Stomach (tissue), 9 donors: ENCODE data around the gene EDA. TPM values are rescaled to one million over a fixed set of nuclear protein-coding genes. Genes with fewer than 3 reads are reported as not detected.

ENCODE experiments used
- DNase-seq, 2 donors: peaks; one replicate each; pipeline versions ENCODE4 v3.0.0 to v3.0.0-alpha.2; 2013 to 2019
- H3K27ac ChIP-seq, 5 donors: fragments of 200-600 bp in 4 of 5; sonication (generic) in 4 of 5; one replicate each; pipeline ENCODE4 v1.5.1; 2013 to 2019; ENCODE audit warnings: mild to moderate bottlenecking in 1 of 5, moderate library complexity in 1 of 5
- H3K27me3 ChIP-seq, 3 donors: fragments of 200-600 bp; sonication (generic); one replicate each; pipeline ENCODE4 v1.5.1; 2017 to 2019; ENCODE audit warnings: mixed run types in 1 of 3
- H3K36me3 ChIP-seq, 4 donors: fragments of 200-600 bp; sonication (generic); 1 replicate in 3 of 4; 2 replicates in 1 of 4; pipeline ENCODE4 v1.5.1; 2016 to 2019
- H3K4me1 ChIP-seq, 4 donors: fragments of 200-600 bp; sonication (generic); one replicate each; pipeline ENCODE4 v1.5.1; 2016 to 2019
- H3K4me3 ChIP-seq, 4 donors: fragments of 200-600 bp; sonication (generic) in 3 of 4; one replicate each; pipeline ENCODE4 v1.5.1; 2016 to 2019; ENCODE audit warnings: mild to moderate bottlenecking in 1 of 4
- H3K9me3 ChIP-seq, 4 donors: fragments of 200-600 bp; sonication (generic); one replicate each; pipeline ENCODE4 v1.5.1; 2016 to 2019
- EP300 ChIP-seq: sonication (generic); formaldehyde crosslinking; IDR thresholded peaks from one replicate; pipeline ENCODE4 v1.6.1; 2017; ENCODE audit warnings: antibody characterized with exemption
- POLR2A ChIP-seq, 4 donors: fragments of 450-650 bp; IDR thresholded peaks; one replicate each; pipeline ENCODE4 v1.6.1; 2016; ENCODE audit warnings: antibody characterized with exemption in 4 of 4, control low read depth in 2 of 4, mild to moderate bottlenecking in 1 of 4, moderate library complexity in 1 of 4
- POLR2AphosphoS5 ChIP-seq, 3 donors: sonication (generic); formaldehyde crosslinking; IDR thresholded peaks; one replicate each; pipeline ENCODE4 v1.6.1; 2016; ENCODE audit warnings: antibody characterized with exemption in 3 of 3
- WGBS, 5 donors: extraction: QIAGEN DNeasy Blood & Tissue Kit in 3 of 5; methylation state at CpG; one replicate each; pipeline versions ENCODE4 v1.1.5 to v1.1.7; 2013 to 2018; 5-methylcytosine and 5-hydroxymethylcytosine counted together
- intact Hi-C: fragments of 100-400 bp; cut with DNase I; formaldehyde crosslinking; loops from one replicate; pipeline ENCODE4 v1.15.1; 2023; ENCODE audit warnings: low total_unique reads
- polyA plus RNA-seq, 3 donors: library from polyadenylated mRNA; stranded (reverse); fragments of 200-250 nt; gene quantifications; one replicate each; pipeline ENCODE4 v1.2.3, GENCODE V29; 2013
- total RNA-seq, 5 donors: library from RNA; depleted of rRNA; stranded (reverse); fragments of >200 nt; gene quantifications; one replicate each; pipeline versions ENCODE4 v1.1.0 to v1.2.3, GENCODE V29; 2014 to 2016
- TF ChIP-seq, protein P1 (sequence below), 7 experiments: fragments of 450-650 bp in 4 of 7; fragments of 200-600 bp in 3 of 7; sonication (generic) in 3 of 7; IDR thresholded peaks; one replicate each; pipeline ENCODE4 v1.5.1; 2016 to 2019; ENCODE audit warnings: antibody characterized with exemption in 7 of 7, control low read depth in 2 of 7, mild to moderate bottlenecking in 1 of 7
- donor health status: healthy with polysubstance abuse.
- donor health status: Bipolar disorder and iron deficiency.
- donor health status: healthy.

The EDA gene
- total and polyA plus RNA-seq, 8 donors, result 1.6 to 26.1 (median 3.1) TPM; not detected in 1

GRCh38 chrX:69919749-69920148 is 303.8 kb downstream of the EDA start:
- TF ChIP-seq POLR2A (IDR thresholded peaks at IDR 0.05), result no peak
- TF ChIP-seq POLR2AphosphoS5 (IDR thresholded peaks at IDR 0.05), result no peak
- TF ChIP-seq EP300, result no peak
- TF ChIP-seq, protein P1, sequence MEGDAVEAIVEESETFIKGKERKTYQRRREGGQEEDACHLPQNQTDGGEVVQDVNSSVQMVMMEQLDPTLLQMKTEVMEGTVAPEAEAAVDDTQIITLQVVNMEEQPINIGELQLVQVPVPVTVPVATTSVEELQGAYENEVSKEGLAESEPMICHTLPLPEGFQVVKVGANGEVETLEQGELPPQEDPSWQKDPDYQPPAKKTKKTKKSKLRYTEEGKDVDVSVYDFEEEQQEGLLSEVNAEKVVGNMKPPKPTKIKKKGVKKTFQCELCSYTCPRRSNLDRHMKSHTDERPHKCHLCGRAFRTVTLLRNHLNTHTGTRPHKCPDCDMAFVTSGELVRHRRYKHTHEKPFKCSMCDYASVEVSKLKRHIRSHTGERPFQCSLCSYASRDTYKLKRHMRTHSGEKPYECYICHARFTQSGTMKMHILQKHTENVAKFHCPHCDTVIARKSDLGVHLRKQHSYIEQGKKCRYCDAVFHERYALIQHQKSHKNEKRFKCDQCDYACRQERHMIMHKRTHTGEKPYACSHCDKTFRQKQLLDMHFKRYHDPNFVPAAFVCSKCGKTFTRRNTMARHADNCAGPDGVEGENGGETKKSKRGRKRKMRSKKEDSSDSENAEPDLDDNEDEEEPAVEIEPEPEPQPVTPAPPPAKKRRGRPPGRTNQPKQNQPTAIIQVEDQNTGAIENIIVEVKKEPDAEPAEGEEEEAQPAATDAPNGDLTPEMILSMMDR (IDR thresholded peaks at IDR 0.05), result no peak
- Histone ChIP-seq H3K27ac (no peak overlapping the region), H3K4me3 (no peak overlapping the region), H3K9me3 (peaks cover 0 to 10% (median 5%) of the 10 kb centered on the region in 4 donors), H3K27me3 (no peaks in the 10 kb centered on the region), H3K36me3 (no peaks in the 10 kb centered on the region), H3K4me1 (no peaks in the 10 kb centered on the region)
- DNase-seq, result no peak
- intact Hi-C loops, result no loop called here

DNA sequence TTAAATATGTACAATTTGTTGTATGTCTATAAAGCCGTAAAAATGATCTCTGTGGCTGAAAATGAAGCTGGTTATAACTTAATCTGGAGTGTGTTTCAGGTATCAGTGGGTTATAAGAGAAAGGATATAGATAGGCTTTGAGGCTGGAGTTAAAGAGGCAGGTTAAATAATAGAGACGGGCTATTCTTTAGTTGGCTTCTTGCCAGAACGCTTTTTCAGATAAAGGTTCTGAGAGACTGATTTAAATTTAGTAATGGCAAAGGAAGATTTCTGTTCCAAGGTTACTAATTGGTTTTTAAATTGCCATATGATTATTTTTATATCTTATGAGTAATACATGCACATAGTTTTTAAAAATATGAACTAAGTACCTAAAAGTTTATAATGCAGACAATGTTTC is 316.4 kb downstream of the EDA start:
- 39 to 56% (median 45%) methylated on average over 3 of the region's 3 CpGs for WGBS, 5 donors
- H3K4me3 ChIP-seq, result no peak overlapping the region
- H3K4me1 ChIP-seq, result no peaks in the 10 kb centered on the region
- no peaks in the 10 kb centered on the region for H3K36me3 ChIP-seq
- TF ChIP-seq POLR2AphosphoS5 (IDR thresholded peaks at IDR 0.05) (no peak), POLR2A (IDR thresholded peaks at IDR 0.05) (no peak), EP300 (no peak)
- TF ChIP-seq, protein P1 (IDR thresholded peaks at IDR 0.05), result no peak
- H3K9me3 ChIP-seq, result no peaks in the 10 kb centered on the region
- no peak for DNase-seq
- intact Hi-C loops, result no loop called here
- no peak overlapping the region for H3K27ac ChIP-seq
- H3K27me3 ChIP-seq, result no peaks in the 10 kb centered on the region

DNA sequence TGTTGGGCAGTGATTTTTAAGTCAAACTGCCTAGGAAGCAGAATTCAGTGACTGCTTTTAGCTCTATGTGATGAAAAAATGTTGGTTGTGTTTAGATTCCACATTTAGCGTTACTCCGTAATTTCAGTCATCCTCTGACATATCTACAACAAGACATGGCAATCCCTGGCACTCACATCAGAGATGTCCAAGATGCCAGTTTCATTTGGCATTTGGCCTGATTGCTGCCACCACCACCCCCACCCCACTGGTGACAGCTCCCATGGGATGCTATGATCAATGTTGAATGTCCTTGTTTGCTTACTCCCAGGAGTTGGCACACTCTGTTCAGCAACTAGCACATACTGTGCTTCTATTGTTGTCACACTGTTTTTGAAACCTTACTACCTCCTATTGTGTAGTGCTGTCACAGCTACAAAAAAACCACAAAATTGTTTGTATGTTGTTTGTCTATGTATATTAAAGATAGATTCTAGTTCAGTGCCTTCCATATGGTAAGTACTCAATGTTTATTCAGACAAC is 332.4 kb downstream of the EDA start:
- 40 to 100% (median 50%) methylated on average over 2 of the region's 2 CpGs for WGBS, 5 donors
- peaks cover 0 to 10% (median under 1%) of the 10 kb centered on the region in 4 donors for H3K9me3 ChIP-seq
- no peak for DNase-seq
- no peak overlapping the region for H3K27ac ChIP-seq
- no peaks in the 10 kb centered on the region for H3K4me1 ChIP-seq
- H3K27me3 ChIP-seq, result no peaks in the 10 kb centered on the region
- H3K4me3 ChIP-seq, result no peak overlapping the region
- TF ChIP-seq, protein P1 (IDR thresholded peaks at IDR 0.05), result no peak
- TF ChIP-seq POLR2AphosphoS5 (IDR thresholded peaks at IDR 0.05), result no peak
- TF ChIP-seq POLR2A (IDR thresholded peaks at IDR 0.05), result no peak
- TF ChIP-seq EP300, result no peak
- intact Hi-C loops, result no loop called here
- no peaks in the 10 kb centered on the region for H3K36me3 ChIP-seq

DNA sequence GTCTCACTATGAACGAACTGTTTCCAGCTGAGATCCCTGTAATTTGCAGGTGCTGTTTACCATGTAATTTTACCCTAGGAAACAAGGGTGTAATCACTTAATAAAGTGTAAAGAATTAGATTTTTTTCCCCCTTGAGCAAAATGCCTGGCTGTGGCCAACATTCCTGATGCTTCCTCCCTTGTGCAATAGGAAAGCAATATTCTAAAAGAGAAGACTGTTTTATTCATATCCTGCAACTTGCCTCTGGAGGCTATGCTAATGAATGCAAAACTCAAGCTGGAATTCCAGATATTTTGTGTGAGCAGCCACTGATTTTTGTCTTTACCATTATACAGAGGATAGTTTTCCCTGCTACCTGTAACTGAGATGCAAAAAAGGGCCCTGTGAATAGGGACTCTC is 335.8 kb downstream of the EDA start:
- 75 to 94% (median 87%) methylated on average over 1 of the region's 1 CpG for WGBS, 5 donors
- intact Hi-C loops, result no loop called here
- H3K9me3 ChIP-seq, result no peaks in the 10 kb centered on the region
- no peak for DNase-seq
- H3K4me1 ChIP-seq, result no peaks in the 10 kb centered on the region
- TF ChIP-seq, protein P1 (IDR thresholded peaks at IDR 0.05), result no peak
- TF ChIP-seq EP300 (no peak), POLR2A (IDR thresholded peaks at IDR 0.05) (no peak), POLR2AphosphoS5 (IDR thresholded peaks at IDR 0.05) (no peak)
- no peak overlapping the region for H3K27ac ChIP-seq
- H3K4me3 ChIP-seq, result no peak overlapping the region
- H3K27me3 ChIP-seq, result no peaks in the 10 kb centered on the region
- no peaks in the 10 kb centered on the region for H3K36me3 ChIP-seq
